ENCODE measurements around the gene SLC1A2. TPM values are rescaled to one million over a fixed set of nuclear protein-coding genes. Genes with fewer than 3 reads are reported as not detected.

The SLC1A2 gene
- total RNA-seq, 1 experiment from 2014 or later, result 0.25 TPM

DNA sequence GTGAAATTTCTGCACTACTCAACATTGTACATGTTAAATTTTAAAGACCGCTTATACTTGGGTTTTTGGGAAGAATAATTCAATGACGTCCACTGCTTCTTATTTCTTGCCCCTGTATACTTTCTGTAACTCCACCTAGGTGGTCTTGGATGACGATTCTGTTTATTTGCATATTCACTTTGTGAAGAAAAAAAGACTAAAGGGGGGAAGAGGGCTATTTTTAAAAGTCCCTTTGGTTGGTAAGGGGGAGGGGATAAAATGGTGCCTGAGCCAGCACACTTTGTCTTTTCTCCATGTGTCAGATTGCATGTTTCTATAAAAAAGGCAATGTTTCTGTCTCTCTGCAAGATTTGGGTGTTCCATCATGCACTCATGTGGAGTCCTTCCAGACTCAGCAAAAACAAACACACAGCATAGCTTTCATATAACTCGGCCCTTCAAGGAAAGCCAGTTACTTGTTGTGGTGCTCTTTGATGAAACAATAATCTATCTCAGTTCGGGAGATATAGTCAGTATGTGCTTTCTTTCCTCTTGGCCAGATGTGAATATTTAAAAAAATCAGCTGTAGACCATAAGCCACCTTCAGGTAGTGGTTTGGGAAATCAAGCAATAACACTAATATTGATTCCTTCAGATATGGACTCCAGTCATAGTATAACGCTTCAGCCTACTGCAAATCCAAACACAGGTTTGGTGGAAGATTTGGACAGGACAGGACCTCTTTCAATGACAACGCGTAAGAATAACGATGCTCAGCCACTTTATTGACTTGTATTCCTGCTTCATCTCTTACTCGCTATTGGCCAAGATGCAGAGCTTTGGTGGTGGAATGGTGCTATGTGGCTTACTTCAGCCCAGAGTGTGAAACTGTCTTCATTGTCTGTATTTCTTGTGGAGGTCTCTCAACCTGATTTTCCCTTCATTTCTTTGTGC, 211.6 kb downstream of the SLC1A2 start:
- Histone ChIP-seq H3K9me2 (ENCODE audit: insufficient read depth) (no peaks in the 10 kb centered on the region), H3K36me3 (ENCODE audit: control insufficient read depth in 1 of 2, insufficient read depth in 2 of 2, low read length in 2 of 2) (peaks cover 48 to 71% of the 10 kb centered on the region in 2 experiments), H4K20me1 (ENCODE audit: insufficient read depth) (peaks cover 4% of the 10 kb centered on the region; the same call in 1 of the 2 replicates), H3K9me3 (ENCODE audit: control insufficient read depth in 1 of 2, insufficient read depth in 1 of 2, low read depth in 1 of 2, low read length in 2 of 2) (no peaks in the 10 kb centered on the region), H3K4me2 (ENCODE audit: low read length) (no peak overlapping the region), H3K4me3 (replicated peaks in 1 of 2; ENCODE audit: low read depth in 1 of 2, low read length in 2 of 2) (no peak overlapping the region), H3K79me2 (ENCODE audit: insufficient read depth, low read length) (peaks cover 40% of the 10 kb centered on the region; the same call in 1 of the 2 replicates), H3K27me3 (ENCODE audit: insufficient read depth, low read length) (no peaks in the 10 kb centered on the region), H3K4me1 (ENCODE audit: control insufficient read depth in 1 of 2, insufficient read depth in 2 of 2, low read length in 2 of 2) (0 out of 4 replicates have a peak, but pooled peaks cover 0 to 2% of the 10 kb centered on the region in 2 experiments), H3K9ac (ENCODE audit: low read length) (no peak overlapping the region), H3K27ac (ENCODE audit: low read depth, low read length) (no peak overlapping the region), H2AFZ (ENCODE audit: low read depth, low read length, poor library complexity, severe bottlenecking) (no peak overlapping the region)
- TF ChIP-seq RAD21 (IDR thresholded peaks at IDR 0.05; ENCODE audit: low read depth), result no peak
- TF ChIP-seq ZFX (IDR thresholded peaks at IDR 0.05), result no peak
- TF ChIP-seq, protein P1, sequence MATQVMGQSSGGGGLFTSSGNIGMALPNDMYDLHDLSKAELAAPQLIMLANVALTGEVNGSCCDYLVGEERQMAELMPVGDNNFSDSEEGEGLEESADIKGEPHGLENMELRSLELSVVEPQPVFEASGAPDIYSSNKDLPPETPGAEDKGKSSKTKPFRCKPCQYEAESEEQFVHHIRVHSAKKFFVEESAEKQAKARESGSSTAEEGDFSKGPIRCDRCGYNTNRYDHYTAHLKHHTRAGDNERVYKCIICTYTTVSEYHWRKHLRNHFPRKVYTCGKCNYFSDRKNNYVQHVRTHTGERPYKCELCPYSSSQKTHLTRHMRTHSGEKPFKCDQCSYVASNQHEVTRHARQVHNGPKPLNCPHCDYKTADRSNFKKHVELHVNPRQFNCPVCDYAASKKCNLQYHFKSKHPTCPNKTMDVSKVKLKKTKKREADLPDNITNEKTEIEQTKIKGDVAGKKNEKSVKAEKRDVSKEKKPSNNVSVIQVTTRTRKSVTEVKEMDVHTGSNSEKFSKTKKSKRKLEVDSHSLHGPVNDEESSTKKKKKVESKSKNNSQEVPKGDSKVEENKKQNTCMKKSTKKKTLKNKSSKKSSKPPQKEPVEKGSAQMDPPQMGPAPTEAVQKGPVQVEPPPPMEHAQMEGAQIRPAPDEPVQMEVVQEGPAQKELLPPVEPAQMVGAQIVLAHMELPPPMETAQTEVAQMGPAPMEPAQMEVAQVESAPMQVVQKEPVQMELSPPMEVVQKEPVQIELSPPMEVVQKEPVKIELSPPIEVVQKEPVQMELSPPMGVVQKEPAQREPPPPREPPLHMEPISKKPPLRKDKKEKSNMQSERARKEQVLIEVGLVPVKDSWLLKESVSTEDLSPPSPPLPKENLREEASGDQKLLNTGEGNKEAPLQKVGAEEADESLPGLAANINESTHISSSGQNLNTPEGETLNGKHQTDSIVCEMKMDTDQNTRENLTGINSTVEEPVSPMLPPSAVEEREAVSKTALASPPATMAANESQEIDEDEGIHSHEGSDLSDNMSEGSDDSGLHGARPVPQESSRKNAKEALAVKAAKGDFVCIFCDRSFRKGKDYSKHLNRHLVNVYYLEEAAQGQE (IDR thresholded peaks at IDR 0.05; ENCODE audit: low read depth), result no peak
- TF ChIP-seq EZH2 (IDR thresholded peaks at IDR 0.05), result no peak
- TF ChIP-seq CBX3 (IDR thresholded peaks at IDR 0.05; ENCODE audit: low read depth), result no peak
- TF ChIP-seq CEBPB (IDR thresholded peaks at IDR 0.05; ENCODE audit: low read depth), result no peak
- no peak for TF ChIP-seq EZH2phosphoT487 (IDR thresholded peaks at IDR 0.05; ENCODE audit: borderline replicate concordance)
- TF ChIP-seq SIN3A (IDR thresholded peaks at IDR 0.05; ENCODE audit: low read depth), result no peak
- TF ChIP-seq MAX (IDR thresholded peaks at IDR 0.05), result no peak
- TF ChIP-seq ZBTB33 (IDR thresholded peaks at IDR 0.05; ENCODE audit: extremely low read depth, insufficient replicate concordance, low read length), result no peak
- TF ChIP-seq POLR2A (IDR thresholded peaks at IDR 0.05; ENCODE audit: borderline replicate concordance, extremely low read depth, insufficient read depth, insufficient read length), result no peak
- TF ChIP-seq CTCF (IDR thresholded peaks at IDR 0.05 in 2 of 3, conservative IDR thresholded peaks at IDR 0.05 in 1 of 3; ENCODE audit: borderline replicate concordance in 1 of 3, insufficient read depth in 1 of 3, low read depth in 2 of 3, low read length in 2 of 3), result no peak
- TF ChIP-seq TCF7L2 (IDR thresholded peaks at IDR 0.05; ENCODE audit: borderline replicate concordance, extremely low read depth, insufficient read depth, insufficient read length), result no peak
- TF ChIP-seq ELF1 (IDR thresholded peaks at IDR 0.05; ENCODE audit: borderline replicate concordance, low read depth), result no peak
- TF ChIP-seq ZNF274 (IDR thresholded peaks at IDR 0.05; ENCODE audit: low read depth, low read length), result no peak
- TF ChIP-seq POLR2AphosphoS5 (IDR thresholded peaks at IDR 0.05; ENCODE audit: low read depth, low read length), result no peak; the same call in 1 of the 2 replicates
- no peak for TF ChIP-seq YY1 (IDR thresholded peaks at IDR 0.05; ENCODE audit: extremely low read depth, insufficient replicate concordance, low read depth, low read length)
- no peak for TF ChIP-seq FOSL1 (IDR thresholded peaks at IDR 0.05; ENCODE audit: low read depth)
- no peak for TF ChIP-seq SP1 (IDR thresholded peaks at IDR 0.05; ENCODE audit: low read depth)
- no TSS peak for BruUV-seq (replicated peaks)
- DNase-seq (ENCODE audit: low read depth, low spot score), result no peak
- ATAC-seq, result no peak
- intact Hi-C loops (cut with micrococcal nuclease), result no loop called here
- POLR2A ChIA-PET, result no interaction called here
- CTCF ChIA-PET, result no interaction called here
- RAD21 ChIA-PET (ENCODE audit: low non-redundant PET in 1 of 2, low total read pairs in 2 of 2, uncharacterized antibody in 2 of 2, unreplicated experiment in 2 of 2), result no interaction called here

All from HCT116 (cell line).